Measurements from ENCODE around the gene ALDH3B1. TPM values are rescaled to one million over a fixed set of nuclear protein-coding genes. Genes with fewer than 3 reads are reported as not detected.

Gene ALDH3B1
- total RNA-seq, 2 experiments from 2014 or later: not detected

DNA sequence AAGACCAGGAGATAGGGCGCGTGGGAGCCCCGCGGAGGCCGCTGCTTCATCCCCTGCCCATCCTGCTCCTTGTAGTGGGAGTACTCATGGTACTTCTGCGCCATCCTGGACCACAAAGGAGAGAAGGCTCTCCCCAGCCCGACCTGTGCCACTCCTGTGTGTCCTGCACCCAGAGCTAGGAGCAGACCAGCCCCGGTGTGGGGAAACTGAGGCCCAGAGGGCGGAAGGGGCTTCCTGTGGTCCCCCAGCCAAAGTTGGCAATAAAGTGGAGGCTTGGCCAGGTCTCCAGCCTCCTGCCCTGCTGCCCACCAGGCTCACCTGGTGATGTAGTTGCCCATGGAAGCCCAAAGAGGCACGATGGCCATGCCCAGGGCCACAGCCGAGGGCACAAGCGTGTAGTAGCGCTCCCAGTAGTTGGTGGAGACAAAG, 10.9 kb upstream of the ALDH3B1 start:
- POLR2A ChIA-PET: interaction anchor here (1.3 kb wide), 1 partner anchor 36 kb away, joined by 3 read pairs; no protein-coding TSS in a partner anchor
- DNase-seq (no peak), ATAC-seq (no peak)
- Mint-ChIP-seq H3K9me3 (ENCODE audit: insufficient read depth) (no peaks in the 10 kb centered on the region), H3K36me3 (ENCODE audit: low read depth) (peaks cover 17% of the 10 kb centered on the region), H3K27me3 (ENCODE audit: low read depth) (no peaks in the 10 kb centered on the region), H3K4me3 (no peak overlapping the region), H3K4me1 (ENCODE audit: low read depth) (peaks cover 57% of the 10 kb centered on the region), H3K27ac (no peak overlapping the region)
- CTCF ChIA-PET: interaction anchor here (1.0 to 1.2 kb wide), 2 partner anchors 11 to 18 kb away, joined by 3 to 4 read pairs; no protein-coding TSS in a partner anchor

DNA sequence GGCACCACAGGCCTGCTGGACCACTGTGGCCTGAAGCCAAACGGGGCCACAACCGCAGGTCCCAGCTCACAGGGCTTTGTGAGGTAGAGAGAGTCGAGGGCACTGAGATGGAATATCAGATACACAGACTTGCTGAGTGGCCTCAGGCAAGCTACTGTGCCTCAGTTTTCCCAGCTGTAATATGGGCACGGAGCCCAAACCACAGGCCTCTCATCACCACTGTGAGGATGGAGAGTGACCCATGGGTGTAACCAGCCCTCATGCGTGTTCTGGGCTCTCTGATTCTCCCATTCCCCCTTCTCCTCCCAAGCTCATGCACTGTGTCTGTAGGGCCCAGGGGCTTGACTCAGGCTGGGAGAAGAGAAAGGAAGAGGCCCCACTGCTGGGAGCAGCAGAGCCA, 10.4 kb upstream of the ALDH3B1 start:
- peaks cover 17% of the 10 kb centered on the region for H3K36me3 Mint-ChIP-seq (ENCODE audit: low read depth)
- ChIA-PET CTCF (interaction anchor here (1.2 kb wide), 1 partner anchor 18 kb away, joined by 3 read pairs; no protein-coding TSS in a partner anchor), POLR2A (interaction anchor here (1.3 kb wide), 1 partner anchor 36 kb away, joined by 3 read pairs; no protein-coding TSS in a partner anchor)
- DNase-seq (no peak), ATAC-seq (no peak)
- no peaks in the 10 kb centered on the region for H3K27me3 Mint-ChIP-seq (ENCODE audit: low read depth)
- no peaks in the 10 kb centered on the region for H3K9me3 Mint-ChIP-seq (ENCODE audit: insufficient read depth)
- H3K27ac Mint-ChIP-seq: no peak overlapping the region
- H3K4me3 Mint-ChIP-seq: no peak overlapping the region
- H3K4me1 Mint-ChIP-seq (ENCODE audit: low read depth): peaks cover 57% of the 10 kb centered on the region

GRCh38 chr11:68002575-68002937, 7.6 kb upstream of the ALDH3B1 start:
- no peaks in the 10 kb centered on the region for H3K9me3 Mint-ChIP-seq (ENCODE audit: insufficient read depth)
- no peaks in the 10 kb centered on the region for H3K27me3 Mint-ChIP-seq (ENCODE audit: low read depth)
- H3K27ac Mint-ChIP-seq: peak overlapping the region; percentile 63
- peak overlapping the region; percentile 76 for H3K4me3 Mint-ChIP-seq
- peaks cover 55% of the 10 kb centered on the region for H3K4me1 Mint-ChIP-seq (ENCODE audit: low read depth)
- ChIA-PET POLR2A (no interaction called here), CTCF (interaction anchor here (0.6 kb wide), 1 partner anchor 8 kb away, joined by 3 read pairs; no protein-coding TSS in a partner anchor)
- DNase-seq (no peak), ATAC-seq (no peak)
- H3K36me3 Mint-ChIP-seq (ENCODE audit: low read depth): peaks cover 9% of the 10 kb centered on the region

GRCh38 chr11:68002938-68003845, 6.9 kb upstream of the ALDH3B1 start:
- peak overlapping the region; percentile 63 for H3K27ac Mint-ChIP-seq
- POLR2A ChIA-PET: no interaction called here
- H3K4me1 Mint-ChIP-seq (ENCODE audit: low read depth): peaks cover 49% of the 10 kb centered on the region

DNA sequence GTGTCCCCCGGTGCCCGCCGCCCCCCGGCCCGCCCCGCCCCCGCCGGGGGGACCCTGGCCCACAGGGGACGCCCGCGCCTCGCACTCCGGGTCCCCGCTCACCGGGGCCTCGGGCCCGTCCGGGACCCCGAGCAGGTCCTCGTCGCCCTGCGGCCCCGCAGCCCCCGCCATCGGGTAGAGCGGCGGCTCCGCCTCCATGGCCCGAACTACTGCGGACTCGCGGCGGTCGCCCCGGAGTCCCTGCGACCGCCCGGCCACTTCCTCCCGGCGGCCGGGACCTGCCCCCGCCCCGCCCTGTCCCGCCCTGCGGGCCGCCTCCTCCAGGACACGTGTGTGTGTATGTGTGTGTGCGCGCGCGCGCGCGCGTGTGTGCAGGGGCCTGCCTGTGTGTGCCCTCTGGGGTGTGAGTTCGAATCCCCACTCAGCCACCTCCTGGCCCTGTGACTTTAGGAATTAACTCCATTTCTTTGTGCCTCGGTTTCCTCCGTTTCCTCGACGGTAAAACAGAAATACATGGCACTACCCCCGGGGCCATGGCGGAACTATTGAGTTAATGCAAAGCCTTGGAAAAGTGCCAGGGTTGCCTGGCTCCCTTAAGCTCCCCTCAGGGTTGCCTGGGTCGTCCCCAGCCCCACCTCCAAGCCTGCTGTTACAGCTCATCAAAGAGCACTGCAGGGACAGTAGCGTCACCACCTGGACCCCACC, 6.1 kb upstream of the ALDH3B1 start, which contains the start of gene UNC93B1:
Gene UNC93B1 (minus strand): TSS at position 252 of the 705 bp plus-strand sequence. CDS start 54 bp downstream, at position 198.
- Mint-ChIP-seq H3K27ac (peak within 1 kb of the TSS; percentile 84), H3K4me1 (ENCODE audit: low read depth) (peaks cover 44% of the 10 kb centered on the region), H3K9me3 (ENCODE audit: insufficient read depth) (no peaks in the 10 kb centered on the region), H3K27me3 (ENCODE audit: low read depth) (no peaks in the 10 kb centered on the region), H3K4me3 (peak within 1 kb of the TSS; percentile 84), H3K36me3 (ENCODE audit: low read depth) (peaks cover 7% of the 10 kb centered on the region)
- peak; percentile 92 for DNase-seq
- ChIA-PET POLR2A (no interaction called here), CTCF (no interaction called here)
- ATAC-seq: peak; percentile 92

More at GRCh38 chr11:68002938-68003845, 6.9 kb upstream of the ALDH3B1 start:
- CTCF ChIA-PET: interaction anchor here (0.6 kb wide), 1 partner anchor 9 kb away, joined by 3 read pairs; no protein-coding TSS in a partner anchor
- peak; percentile 62 for DNase-seq
- Mint-ChIP-seq H3K9me3 (ENCODE audit: insufficient read depth) (no peaks in the 10 kb centered on the region), H3K36me3 (ENCODE audit: low read depth) (peaks cover 9% of the 10 kb centered on the region), H3K4me3 (peak overlapping the region; percentile 76), H3K27me3 (ENCODE audit: low read depth) (no peaks in the 10 kb centered on the region)
- peak; percentile 70 for ATAC-seq

DNA sequence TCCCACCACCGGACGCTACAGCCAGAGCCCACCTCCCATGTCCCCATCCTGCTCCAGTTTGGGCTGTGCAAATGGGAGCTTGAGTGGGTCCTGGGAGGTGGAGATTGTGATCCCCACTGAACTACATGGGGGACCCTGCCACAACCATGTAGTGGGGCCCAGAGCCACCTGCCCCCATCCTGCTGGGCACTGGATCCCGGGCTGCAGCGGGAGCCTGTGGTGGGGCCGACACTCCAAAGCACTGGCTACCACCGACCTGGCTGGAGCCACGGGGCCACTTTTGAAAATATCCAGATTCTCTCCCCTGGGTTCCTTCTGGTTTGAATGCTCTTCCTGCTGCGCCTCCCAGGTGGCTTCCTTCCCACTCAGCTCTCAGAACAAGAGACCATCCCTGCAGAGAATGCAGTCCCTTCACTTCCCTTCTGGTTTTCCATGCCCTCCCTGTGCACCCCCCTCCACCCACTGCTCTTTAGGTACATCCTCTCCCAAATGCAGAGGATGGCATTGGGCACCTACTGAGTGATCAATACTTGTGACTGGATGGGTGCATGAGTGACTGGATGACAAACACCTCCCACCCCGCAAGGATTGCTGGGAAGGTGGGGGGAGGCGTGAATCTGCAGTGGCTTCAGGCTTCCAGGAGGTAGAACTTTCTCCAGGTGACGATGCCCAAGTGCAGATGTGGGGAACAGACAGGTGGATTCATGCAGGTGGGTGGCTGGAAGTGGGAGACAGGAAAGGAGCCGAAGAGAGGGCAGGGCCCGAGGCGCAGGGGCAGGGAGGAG, 5.4 kb upstream of the ALDH3B1 start:
- H3K4me3 Mint-ChIP-seq: peak overlapping the region; percentile 84
- DNase-seq: no peak
- no peaks in the 10 kb centered on the region for H3K27me3 Mint-ChIP-seq (ENCODE audit: low read depth)
- H3K36me3 Mint-ChIP-seq (ENCODE audit: low read depth): peaks cover 7% of the 10 kb centered on the region
- peaks cover 45% of the 10 kb centered on the region for H3K4me1 Mint-ChIP-seq (ENCODE audit: low read depth)
- CTCF ChIA-PET: no interaction called here
- peak overlapping the region; percentile 84 for H3K27ac Mint-ChIP-seq
- POLR2A ChIA-PET: no interaction called here
- ATAC-seq: no peak
- H3K9me3 Mint-ChIP-seq (ENCODE audit: insufficient read depth): no peaks in the 10 kb centered on the region

DNA sequence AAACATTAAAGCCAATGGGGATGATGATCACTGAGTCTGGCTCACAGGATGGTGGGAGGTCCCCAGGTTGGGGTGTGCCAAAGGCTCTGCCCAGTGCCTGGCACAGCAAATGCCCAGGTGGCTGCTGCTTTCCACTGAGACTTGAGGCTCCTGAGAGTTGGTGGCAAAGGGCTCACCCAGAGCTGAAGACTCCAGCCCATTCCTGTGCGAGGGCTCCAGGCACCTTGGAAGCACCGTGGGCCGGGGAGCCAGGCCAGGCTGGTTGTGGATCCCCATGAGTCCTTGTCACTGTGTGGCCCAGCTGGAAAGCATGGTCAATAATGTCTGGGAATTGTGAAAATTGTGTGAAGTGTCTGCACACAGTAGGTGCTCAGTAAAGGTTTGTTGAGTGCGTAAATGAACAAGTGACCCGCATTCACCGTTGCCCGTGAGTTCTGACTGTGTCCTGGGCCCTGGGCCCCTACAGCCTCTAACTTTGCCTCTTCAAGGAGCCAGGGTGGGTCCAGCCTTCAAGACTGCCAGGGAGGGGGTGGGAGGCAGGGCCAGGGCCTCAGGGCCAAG, 3.4 kb upstream of the ALDH3B1 start:
- no peaks in the 10 kb centered on the region for H3K27me3 Mint-ChIP-seq (ENCODE audit: low read depth)
- peaks cover 41% of the 10 kb centered on the region for H3K4me1 Mint-ChIP-seq (ENCODE audit: low read depth)

DNA sequence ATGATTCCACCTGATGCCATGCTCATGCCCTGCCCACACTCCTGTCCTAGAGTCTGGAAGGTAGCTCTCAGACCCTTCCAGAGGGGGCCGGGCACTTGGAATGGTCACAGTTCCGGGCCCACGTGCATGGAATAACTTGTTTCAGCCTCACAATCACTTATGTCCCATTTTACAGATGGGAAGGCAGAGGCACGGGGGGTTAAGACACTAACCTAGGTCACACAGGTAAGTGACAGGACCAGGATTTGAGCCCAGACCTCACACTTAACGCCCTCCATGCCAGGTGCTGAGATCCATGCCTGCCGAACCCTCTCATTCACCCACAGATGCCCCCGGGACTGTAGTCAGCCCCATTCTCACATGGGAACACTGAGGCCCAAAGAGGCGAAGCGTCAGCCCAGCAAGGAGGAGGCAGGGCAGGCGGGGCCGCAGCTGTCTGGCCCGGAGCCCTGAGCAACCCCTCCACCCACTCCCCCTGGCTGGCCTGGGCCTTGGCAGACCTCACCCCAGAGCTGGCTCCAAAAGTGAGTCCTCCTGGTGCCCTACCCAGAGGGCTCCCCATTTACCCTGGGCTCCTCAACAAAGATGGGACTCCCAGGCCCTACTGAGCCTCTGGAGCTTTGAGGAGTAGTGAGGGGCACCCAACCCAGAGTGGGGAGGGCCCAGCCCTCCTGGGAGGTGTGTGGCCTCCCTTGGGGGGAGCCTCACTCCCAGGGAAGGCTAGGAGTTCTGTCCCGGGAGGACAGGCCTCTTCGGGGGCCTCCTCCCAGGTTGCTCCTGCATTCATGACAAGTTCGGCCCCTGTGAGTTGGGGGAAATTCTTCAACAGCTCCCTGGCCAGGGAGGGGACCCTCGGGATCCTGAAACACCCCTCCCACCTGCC, 2.4 kb upstream of the ALDH3B1 start:
- ATAC-seq (no peak), DNase-seq (no peak)
- CTCF ChIA-PET: interaction anchor here (1.2 to 1.9 kb wide), 3 partner anchors 14 to 85 kb away, joined by 4 to 6 read pairs (median 4); no protein-coding TSS in a partner anchor
- Mint-ChIP-seq H3K27me3 (ENCODE audit: low read depth) (no peaks in the 10 kb centered on the region), H3K36me3 (ENCODE audit: low read depth) (peaks cover under 1% of the 10 kb centered on the region), H3K4me1 (ENCODE audit: low read depth) (peaks cover 35% of the 10 kb centered on the region), H3K9me3 (ENCODE audit: insufficient read depth) (no peaks in the 10 kb centered on the region), H3K4me3 (no peak overlapping the region), H3K27ac (no peak overlapping the region)
- POLR2A ChIA-PET: interaction anchor here (1.0 kb wide), 1 partner anchor 20 kb away, joined by 3 read pairs; no protein-coding TSS in a partner anchor

More for the DNA sequence above, 3.4 kb upstream of the ALDH3B1 start:
- POLR2A ChIA-PET: interaction anchor here (1.0 kb wide), 1 partner anchor 21 kb away, joined by 3 read pairs; no protein-coding TSS in a partner anchor
- CTCF ChIA-PET: no interaction called here
- Mint-ChIP-seq H3K9me3 (ENCODE audit: insufficient read depth) (no peaks in the 10 kb centered on the region), H3K27ac (no peak overlapping the region), H3K4me3 (no peak overlapping the region), H3K36me3 (ENCODE audit: low read depth) (peaks cover 7% of the 10 kb centered on the region)
- DNase-seq: no peak
- no peak for ATAC-seq

DNA sequence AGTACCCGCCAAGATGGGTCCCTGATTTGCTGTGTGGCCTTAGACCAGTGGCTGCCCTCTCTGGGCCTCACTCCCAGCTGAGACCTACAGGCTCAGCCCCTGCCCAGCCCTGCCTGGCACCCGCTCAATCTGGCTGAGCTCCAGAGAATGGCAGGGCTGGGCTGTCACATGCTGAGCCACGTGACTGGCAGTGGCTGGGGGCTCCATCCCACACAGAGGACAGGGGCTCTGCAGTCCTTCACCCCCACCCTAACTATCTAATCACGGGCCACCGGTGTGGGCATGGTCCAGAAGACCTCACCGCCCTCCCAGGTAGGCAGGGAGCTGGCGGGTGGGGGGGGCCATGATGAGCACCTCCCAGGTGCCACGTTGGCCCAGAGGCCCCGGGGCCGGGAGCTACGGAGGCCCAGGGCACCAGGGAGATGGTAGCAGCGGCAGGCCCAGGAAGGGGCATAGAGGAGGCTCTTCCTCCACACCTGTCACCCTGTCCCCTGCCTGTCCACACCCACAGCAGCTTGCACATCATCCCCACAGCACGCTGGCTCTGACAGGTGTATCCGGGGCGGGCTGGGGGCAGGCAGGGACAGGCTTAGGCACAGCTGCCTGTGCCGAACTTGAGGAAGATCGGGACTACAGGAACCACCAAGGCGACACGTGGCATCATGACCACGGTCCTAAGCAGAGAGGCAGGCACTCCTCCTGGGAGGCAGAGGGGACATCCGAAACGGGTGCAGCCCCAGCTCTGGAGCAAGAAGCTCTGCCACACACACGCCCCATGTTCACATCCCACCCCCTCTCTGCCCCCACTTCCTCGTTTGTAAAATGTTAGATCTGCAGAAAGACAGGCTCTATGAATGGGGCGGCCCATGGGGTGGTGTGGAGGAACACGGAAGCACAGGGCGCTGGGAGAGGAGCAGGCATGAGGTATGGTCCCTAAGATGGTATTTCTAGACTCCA, 1.5 kb upstream of the ALDH3B1 start:
- no peaks in the 10 kb centered on the region for H3K9me3 Mint-ChIP-seq (ENCODE audit: insufficient read depth)
- CTCF ChIA-PET: interaction anchor here (0.8 to 1.9 kb wide), 6 partner anchors 14 to 203 kb away, joined by 3 to 6 read pairs (median 4); no protein-coding TSS in a partner anchor
- no peak for ATAC-seq
- no peak overlapping the region for H3K4me3 Mint-ChIP-seq
- DNase-seq: no peak
- POLR2A ChIA-PET: no interaction called here
- H3K36me3 Mint-ChIP-seq (ENCODE audit: low read depth): no peaks in the 10 kb centered on the region
- H3K4me1 Mint-ChIP-seq (ENCODE audit: low read depth): peaks cover 30% of the 10 kb centered on the region
- no peaks in the 10 kb centered on the region for H3K27me3 Mint-ChIP-seq (ENCODE audit: low read depth)
- H3K27ac Mint-ChIP-seq: no peak overlapping the region
